GM12892 (cell line): ENCODE measurements around the gene PTPRQ.

Experiments
- POLR2A ChIP-seq: IDR thresholded peaks from 2 replicates; pipeline ENCODE4 v1.6.1; 2011; ENCODE audit warnings: low read depth, low read length, control low read depth
- POLR2AphosphoS5 ChIP-seq: IDR thresholded peaks from 2 replicates; pipeline ENCODE4 v1.6.1; 2011; ENCODE audit warnings: low read depth, low read length, control low read depth

- no peak for TF ChIP-seq POLR2A
- no peak for TF ChIP-seq POLR2AphosphoS5
These were observed 152.5 kb downstream of the PTPRQ start for GRCh38 chr12:80596509-80596908.
